ENCODE data around the gene ARMC6. TPM values are rescaled to one million over a fixed set of nuclear protein-coding genes. Genes with fewer than 3 reads are reported as not detected.
A peak's percentile ranks its signal among the peaks of the same experiment; 100 is the strongest.
"Not testable (repeated sequence)": the region's sequence is repeated elsewhere in the genome, so short reads cannot be mapped to it uniquely, and the experiment has no call there.

Gene ARMC6
- polyA plus RNA-seq, 3 donors, result 31.4 to 42.7 (median 36.7) TPM

DNA sequence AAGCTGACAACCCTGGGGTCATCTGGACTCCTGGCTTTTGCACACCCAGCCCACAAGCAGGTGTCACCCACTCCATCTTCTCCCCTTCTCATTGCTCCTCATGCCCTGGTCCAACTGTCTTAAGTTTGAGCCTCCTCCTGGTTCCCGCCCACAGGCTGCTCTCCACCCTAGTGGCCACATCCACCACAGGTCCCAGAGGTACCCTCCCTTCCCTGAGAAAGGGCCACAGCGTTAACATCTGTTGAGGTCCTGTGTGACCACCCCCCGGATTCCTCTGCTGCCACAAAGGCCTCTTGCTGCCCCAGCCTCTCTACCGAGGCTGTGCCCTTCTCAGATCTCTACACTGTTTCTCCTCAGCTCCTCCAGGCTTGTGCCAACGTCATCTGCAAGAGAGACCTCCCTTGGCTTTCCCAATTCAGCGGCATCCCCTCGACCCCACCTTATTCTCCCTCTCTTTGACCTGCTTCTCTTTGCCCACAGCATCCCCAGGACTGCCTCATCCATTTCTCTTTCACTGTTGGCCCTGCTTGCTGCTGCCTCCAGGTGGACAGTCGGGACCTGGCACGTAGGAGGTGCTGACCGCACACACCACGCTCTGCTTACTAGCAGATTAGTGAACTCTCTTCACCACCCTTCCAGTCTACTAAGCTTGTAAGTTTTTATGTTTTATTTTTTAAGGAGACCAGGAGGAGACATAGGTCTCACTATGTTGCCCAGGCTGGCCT is 33.3 kb upstream of the ARMC6 start:
- DNase-seq (ENCODE audit: extremely low read depth in 1 of 11, low read depth in 9 of 11, low spot score in 4 of 11), result no peak

DNA sequence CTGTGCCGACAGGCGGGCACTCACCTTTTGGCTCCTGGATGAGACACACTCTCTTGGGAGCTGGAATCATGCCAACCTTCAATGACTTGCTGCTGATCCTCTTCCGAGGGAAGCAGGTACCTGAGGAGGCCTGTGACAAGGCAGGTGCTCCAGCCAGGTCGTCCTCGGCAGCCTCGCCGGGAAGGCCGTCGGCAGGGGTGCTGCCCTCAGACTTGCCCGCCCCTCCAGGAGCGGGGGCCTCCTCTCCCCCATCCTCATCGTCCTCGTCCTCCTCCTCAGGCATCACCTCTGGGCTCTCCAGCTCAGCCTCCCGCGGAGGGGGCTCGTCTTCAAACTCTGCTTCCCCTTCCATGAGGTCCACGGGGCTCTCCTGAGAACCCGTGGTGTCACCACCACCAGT is 29.3 kb upstream of the ARMC6 start:
- DNase-seq (ENCODE audit: extremely low read depth in 1 of 11, low read depth in 9 of 11, low spot score in 4 of 11), result no peak

DNA sequence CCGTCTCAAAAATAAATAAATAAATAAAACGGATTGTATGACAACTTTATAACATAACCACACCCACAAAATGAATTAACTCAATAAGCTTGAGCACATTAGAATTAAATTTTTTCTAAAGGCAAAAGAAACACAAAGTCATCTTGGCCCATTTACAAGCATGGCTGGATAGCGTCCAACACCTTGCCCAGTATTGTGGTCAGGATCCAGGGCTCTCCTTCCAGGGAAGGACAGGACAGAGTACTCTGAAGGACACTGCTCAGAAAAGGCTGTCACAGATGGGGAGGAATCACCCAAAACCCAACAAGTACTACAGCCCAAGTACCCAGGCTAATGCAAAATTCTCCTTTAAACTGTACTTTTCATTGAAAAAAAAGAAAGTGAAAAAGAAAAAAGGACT is 27.2 kb upstream of the ARMC6 start:
- DNase-seq (ENCODE audit: extremely low read depth in 1 of 11, low read depth in 9 of 11, low spot score in 4 of 11), result no peak

DNA sequence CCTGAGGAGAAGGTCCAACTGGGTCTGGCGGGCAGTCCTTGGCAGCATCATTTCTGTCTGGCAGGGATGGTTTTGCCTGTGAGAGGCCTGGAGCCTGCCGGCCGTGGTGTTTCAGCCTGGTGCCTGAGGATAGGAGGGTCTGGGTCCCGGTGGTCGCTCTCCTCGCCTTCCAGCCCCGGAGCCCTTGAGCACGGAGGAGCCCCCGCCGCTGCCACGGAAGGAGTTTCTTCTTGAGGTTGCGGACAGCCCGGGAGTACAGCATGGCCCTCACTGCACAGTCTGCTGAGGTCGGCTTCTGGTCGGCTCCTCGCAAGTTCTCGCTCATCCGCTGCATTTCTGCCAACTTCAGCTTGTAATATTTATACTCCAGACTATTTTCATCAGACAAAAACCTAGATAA is 23.5 kb upstream of the ARMC6 start:
- DNase-seq (ENCODE audit: extremely low read depth in 1 of 11, low read depth in 9 of 11, low spot score in 4 of 11), result no peak

DNA sequence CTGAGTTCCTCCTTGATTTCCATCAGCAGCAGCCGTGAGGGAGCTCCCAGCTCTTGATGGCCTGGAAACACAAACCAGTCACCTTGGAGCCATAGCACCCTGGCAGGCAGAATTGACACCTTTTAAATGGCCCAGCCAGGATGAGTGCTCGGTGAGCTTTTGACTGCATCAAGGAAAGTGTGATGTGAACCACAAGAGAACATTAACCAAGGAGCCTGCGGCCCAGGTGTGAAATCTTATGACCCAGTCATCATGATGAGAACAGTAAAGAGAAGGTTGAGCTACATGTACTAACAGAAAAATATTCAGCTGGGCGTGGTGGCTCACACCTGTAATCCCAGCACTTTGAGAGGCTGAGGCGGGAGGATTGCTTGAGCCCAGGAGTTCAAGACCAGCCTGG is 22.9 kb upstream of the ARMC6 start:
- DNase-seq (ENCODE audit: extremely low read depth in 1 of 11, low read depth in 9 of 11, low spot score in 4 of 11), result no peak

DNA sequence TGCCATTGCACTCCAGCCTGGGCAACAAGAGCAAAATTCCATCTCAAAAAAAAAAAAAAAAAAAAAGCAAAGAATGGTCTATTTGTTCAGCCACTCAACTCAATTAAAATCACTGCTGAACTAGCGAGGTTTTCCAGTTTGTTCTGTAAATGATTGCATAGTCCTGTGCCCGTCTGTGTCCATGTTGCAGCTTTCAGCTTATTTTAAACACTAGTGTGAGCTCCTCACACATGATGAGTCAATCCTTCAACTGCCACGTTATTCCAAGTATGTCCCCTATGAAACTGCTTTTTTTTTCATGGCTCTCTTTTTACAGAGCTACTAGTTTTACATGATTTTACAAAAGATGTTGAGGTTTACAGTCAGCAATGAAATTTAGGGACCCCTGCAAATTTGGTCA is 12.3 kb upstream of the ARMC6 start:
- DNase-seq (ENCODE audit: extremely low read depth in 1 of 11, low read depth in 9 of 11, low spot score in 4 of 11), result no peak

DNA sequence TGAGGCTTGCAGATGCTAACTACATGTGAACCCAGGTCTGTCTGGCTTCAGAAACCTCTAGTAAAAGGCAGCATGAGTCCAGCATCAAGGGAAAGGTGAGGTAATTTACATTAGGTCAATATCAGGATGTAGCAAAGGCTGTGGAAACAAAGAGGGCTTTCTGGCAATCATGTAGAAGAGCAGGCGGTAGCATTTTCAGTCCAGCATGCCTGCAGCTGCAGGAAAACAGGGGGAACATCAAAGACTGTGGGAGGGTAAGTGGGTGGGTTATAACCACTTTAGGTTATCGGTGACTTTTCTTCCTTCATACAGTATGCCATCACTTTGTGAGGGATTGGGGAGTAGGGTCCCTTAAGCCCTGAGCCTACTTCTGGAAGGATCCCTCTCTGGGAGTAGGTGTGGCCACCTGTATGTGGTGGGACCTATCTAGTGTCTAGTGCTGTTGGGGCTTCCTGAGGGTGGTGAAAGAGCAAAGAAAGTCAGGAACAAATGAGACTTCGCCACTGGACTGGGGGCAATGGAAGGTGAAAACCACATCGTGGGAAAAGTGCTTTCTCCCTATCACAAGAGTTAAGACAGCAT is 10.9 kb upstream of the ARMC6 start:
- no peak for DNase-seq (ENCODE audit: extremely low read depth in 1 of 11, low read depth in 9 of 11, low spot score in 4 of 11)

DNA sequence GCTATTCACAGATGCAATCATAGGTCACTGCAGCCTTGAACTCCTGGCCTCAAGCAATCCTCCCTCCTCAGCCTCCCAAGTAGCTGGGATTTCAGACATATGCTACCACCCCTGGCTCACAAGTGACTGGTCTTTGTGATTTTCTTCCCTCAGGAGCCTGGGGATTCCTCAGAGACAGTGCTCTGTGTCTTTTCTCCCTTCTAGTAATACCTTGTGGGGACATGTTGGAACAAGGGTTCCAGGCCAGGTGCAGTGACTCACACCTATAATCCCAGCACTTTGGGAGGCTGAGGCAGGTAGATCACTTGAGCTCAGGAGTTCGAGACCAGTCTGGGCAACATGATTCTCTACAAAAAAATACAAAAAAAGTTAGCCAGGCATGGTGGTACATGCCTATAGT is 10.0 kb upstream of the ARMC6 start:
- not testable (repeated sequence) for DNase-seq (ENCODE audit: extremely low read depth in 1 of 11, low read depth in 9 of 11, low spot score in 4 of 11)

DNA sequence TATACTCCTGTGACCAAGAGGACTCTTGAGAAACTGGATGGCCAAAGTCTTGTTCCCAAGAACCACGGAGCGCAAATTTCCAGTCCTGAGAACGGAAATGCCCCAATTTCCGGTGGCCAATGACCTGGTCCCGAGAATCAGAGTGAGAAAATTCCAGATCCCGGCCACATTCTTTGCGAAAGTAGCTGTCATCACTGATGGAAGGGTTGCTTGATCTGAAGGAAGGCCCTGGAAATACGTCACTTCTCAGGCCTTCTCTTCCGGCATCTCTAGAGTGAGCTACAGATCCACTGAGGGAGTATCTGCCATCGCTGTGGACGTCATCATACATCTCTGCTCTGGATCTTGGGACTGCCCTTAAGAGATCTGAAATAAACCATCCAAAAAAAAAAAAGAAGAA is 7.5 kb upstream of the ARMC6 start:
- DNase-seq (ENCODE audit: extremely low read depth in 1 of 11, low read depth in 9 of 11, low spot score in 4 of 11), result no peak

DNA sequence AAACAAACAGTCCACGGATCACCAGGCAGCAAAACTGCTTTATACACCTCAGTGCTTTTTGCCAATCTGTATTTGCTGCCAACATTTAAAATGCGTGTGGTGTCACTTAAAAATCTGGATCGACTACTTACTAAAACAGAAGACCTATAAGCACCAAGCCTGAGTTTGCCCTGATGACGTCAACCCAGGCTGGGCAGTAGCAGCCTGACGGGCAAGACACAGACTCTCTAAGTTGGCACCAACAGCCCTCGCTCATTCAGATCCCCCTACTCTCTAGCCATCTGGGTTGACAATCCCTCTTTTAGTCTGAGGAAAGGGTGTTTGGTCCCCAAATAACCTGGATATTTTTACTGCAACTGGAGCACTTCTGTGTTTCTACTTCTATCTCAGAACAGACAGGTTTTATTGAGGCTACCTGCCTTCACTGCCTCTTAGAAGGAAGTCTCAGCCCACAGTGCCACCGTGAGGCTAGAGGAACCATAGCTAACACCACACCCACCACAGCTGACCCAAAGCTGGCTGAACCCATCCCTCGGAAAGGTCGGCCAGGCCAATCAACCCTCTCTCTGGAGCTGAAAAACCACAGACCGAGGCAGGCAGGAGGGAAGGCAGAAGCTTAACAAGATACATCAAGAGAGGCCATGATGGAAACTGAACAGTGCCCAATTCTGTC is 7.0 kb upstream of the ARMC6 start:
- no peak for DNase-seq (ENCODE audit: extremely low read depth in 1 of 11, low read depth in 9 of 11, low spot score in 4 of 11)

DNA sequence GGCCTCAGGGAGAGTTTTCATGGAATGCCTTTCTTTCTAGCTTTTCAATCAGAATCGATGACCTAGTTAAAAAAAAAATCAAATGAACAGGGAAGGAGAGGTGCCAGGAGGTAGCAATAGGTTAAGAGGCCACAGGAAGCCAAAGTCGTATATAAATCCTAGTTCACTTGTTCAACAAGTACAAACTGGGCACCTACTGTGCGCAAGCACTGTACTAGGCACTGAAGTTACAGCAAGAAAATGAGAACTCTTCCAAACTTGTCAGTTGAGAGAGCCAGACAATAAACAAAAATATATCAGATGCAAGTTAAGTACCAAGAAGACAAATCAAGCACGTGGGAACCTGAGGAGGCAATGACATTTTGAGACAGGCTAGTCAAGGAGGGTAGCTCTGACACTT is 6.2 kb upstream of the ARMC6 start:
- no peak for DNase-seq (ENCODE audit: extremely low read depth in 1 of 11, low read depth in 9 of 11, low spot score in 4 of 11)

DNA sequence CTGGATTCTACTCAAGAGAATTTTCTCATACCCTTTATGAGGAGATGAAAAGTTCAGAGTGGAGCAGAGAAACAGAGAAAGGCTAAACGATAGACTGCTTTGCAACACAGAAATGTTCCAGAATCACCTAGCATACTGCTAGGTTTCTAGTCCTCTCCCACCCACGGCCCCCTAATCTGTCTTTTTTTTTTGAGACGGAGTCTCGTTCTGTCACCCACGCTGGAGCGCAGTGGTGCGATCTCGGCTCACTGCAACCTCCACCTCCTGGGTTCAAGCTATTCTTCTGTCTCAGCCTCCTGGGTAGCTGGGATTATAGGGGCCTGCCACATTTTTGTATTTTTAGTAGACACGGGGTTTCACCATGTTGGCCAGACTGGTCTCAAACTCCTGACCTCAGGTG is 4.9 kb upstream of the ARMC6 start:
- DNase-seq (ENCODE audit: extremely low read depth in 1 of 11, low read depth in 9 of 11, low spot score in 4 of 11), result no peak

DNA sequence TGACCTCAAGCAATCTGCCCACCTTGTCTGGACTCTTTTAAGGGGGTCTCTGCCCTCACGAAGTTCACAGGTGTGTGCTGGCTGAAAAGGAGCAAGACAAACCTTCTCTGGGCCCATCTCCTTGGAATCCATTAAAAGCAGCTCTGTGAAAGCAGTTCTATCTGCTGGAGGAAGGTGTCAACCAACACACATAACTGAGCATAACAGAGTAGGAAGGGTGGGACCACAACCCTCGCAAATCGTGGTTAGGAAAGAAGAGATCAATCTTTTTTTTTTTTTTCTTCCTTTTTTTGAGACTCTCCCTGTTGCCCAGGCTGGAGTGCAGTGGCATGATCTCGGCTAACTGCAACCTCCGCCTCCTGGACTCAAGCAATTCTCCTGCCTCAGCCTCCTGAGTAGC is 1.5 kb upstream of the ARMC6 start:
- DNase-seq (ENCODE audit: extremely low read depth in 1 of 11, low read depth in 9 of 11, low spot score in 4 of 11), result no peak

DNA sequence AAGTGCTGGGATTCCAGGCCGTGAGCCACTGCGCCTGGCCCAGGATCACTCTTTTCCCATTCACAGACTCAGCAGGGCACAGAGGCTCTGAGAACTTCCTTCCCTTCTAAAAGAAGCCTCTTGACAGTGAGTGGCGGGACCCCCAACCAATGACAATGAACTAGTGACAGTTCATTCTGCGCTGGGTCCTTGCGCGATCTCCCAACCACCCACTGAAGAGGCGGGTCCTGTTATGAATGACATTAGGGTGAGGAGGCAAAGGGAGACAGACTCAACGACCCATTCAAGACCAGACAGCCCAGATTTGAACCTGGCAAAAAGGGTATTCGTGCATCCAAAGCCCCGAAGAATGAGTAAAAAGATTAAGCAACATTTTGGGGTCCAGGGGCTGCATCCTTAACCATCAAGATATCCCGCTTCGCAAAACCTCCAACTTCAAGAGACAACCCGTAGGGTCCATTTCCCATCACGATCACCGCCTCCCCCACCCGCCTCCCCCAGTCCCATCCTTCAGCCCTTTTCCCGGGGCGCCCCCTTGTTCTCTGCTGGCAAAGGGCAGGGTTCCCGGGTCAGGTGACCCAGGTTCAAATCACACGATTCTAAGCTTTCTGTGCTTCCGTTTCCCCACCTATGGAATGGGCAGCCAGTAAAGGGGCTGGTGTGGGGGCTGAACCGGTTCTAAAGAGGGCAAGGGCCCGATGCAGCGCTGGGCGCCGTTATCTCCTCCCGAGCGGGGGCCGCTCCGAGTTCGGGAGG is 805 bp upstream of the ARMC6 start:
- peak; percentile 65 to 94 (median 85) for DNase-seq (ENCODE audit: extremely low read depth in 1 of 11, low read depth in 9 of 11, low spot score in 4 of 11)

DNA sequence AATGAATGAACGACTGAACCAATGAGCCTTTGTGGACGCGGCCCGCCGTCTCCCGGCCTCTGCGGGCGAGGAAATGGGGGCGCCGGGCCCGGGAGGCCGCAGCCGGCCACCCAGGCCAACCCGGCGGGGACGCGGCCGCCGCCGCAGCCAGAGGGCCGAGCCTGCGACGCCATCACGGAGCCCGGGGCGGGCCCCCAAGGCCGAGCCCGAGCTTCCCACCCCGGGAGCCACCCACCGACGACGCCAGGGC is 302 bp upstream of the ARMC6 start:
- DNase-seq (ENCODE audit: extremely low read depth in 1 of 11, low read depth in 9 of 11, low spot score in 4 of 11), result no peak

DNA sequence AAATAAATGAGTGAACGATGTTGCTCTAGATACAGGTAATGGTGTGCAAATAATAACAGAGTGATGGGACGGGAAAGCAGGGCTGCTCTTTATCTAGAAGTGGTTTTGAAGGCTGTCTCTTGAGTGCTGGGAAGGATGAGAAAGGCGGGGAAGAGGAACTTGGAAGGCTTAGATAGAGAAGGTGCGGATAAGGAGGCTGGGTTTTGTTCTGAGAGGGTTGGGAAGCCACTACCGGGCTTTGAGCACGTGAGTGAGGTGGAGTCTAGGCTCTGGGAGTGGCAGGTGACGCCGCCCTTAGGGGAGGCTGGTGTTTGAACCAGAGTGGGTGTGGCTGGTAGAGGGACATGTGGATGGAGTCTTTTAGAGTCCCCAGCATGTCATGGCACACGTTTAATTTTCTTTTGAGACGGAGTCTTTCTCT is 811 bp downstream of the ARMC6 start:
- DNase-seq (ENCODE audit: extremely low read depth in 1 of 11, low read depth in 9 of 11, low spot score in 4 of 11), result peak in 2 of 11 donors; percentile 2 to 11

DNA sequence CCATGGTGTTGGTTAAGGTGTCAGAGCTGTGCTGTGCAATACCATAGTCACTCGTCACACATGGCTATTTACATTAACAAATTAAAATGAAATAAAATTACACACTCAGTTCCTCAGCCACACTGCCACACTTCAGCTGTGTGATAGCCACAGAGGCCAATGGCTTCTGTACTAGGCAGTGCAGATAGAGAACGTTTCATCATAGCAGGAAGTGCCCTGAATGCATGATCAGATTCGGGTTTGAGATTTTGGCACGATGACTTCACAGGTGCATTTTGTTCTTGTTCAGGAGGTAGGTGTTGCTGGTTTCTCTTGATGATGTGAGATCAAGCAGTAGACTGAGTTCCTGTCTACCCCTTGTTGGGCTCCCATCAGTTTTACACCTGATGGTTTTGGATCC is 6.5 kb downstream of the ARMC6 start:
- DNase-seq (ENCODE audit: extremely low read depth in 1 of 11, low read depth in 9 of 11, low spot score in 4 of 11), result no peak

DNA sequence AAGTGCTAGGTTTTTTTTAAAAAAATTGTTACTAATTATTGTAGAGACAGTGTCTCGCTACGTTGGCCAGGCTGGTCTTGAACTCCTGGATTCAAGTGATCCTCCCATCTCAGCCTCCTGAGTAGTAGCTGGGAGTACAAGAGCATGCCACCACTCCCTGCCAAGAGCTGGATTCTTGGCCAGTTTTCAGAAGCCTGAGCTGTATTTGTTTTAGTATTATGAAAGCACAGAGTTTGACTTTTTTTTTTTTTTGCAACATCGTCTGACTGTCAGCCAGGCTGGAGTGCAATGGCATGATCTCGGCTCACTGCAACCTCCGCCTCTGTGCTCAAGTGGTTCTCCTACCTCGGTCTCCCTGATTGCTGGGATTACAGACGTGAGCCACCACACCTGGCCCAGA is 7.0 kb downstream of the ARMC6 start:
- no peak for DNase-seq (ENCODE audit: extremely low read depth in 1 of 11, low read depth in 9 of 11, low spot score in 4 of 11)

DNA sequence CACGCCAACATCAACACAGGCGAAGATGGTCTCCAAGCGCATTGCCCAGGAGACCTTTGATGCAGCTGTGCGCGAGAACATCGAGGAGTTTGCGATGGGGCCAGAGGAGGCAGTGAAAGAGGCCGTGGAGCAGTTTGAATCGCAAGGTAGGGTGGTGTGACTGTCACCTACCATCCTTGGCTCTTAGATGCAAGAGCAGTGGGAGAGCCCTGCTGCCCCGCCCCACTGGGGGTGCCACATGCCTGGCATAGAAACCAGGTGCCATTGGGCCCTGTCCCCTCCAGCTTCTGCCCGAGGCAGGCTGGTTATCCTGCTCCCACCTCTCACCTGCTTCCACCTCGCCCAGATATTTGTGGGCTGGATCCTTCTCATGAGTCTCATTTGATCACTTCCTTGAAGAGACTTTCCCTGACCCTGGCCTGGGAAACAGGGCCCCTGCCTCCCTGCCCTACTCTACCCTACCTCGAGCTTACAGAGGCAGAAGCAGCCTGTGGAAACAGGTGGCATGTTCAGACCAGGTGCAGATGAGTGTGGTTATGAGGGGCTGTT is 9.4 kb downstream of the ARMC6 start:
- DNase-seq (ENCODE audit: extremely low read depth in 1 of 11, low read depth in 9 of 11, low spot score in 4 of 11), result no peak

DNA sequence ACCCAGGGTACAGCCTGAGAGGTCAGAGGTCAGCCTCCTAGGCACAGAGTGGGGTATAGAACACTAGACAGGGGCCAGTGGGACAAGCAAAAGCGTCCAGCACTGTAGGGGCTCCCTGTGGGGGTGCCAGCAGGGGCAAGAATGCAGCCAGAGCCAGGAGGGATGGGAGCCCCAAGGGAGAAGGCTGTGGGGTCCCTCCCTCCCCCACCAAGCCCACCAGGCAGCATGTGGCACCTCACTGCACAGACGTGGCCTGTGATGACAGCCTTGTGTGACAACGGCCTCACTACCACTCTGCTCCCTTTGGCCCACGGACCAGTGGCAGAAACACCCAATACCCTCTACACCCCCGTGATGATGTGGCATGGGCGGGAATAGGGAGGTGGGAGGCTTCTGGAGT is 10.1 kb downstream of the ARMC6 start:
- no peak for DNase-seq (ENCODE audit: extremely low read depth in 1 of 11, low read depth in 9 of 11, low spot score in 4 of 11)
